ENCODE measurements around the gene FRZB.

- TF ChIP-seq, protein P1, sequence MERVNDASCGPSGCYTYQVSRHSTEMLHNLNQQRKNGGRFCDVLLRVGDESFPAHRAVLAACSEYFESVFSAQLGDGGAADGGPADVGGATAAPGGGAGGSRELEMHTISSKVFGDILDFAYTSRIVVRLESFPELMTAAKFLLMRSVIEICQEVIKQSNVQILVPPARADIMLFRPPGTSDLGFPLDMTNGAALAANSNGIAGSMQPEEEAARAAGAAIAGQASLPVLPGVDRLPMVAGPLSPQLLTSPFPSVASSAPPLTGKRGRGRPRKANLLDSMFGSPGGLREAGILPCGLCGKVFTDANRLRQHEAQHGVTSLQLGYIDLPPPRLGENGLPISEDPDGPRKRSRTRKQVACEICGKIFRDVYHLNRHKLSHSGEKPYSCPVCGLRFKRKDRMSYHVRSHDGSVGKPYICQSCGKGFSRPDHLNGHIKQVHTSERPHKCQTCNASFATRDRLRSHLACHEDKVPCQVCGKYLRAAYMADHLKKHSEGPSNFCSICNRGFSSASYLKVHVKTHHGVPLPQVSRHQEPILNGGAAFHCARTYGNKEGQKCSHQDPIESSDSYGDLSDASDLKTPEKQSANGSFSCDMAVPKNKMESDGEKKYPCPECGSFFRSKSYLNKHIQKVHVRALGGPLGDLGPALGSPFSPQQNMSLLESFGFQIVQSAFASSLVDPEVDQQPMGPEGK (CRISPR knock-in tag; IDR thresholded peaks at IDR 0.05; ENCODE audit: borderline replicate concordance) = no peak
- TF ChIP-seq PPARA (CRISPR knock-in tag; IDR thresholded peaks at IDR 0.05; ENCODE audit: borderline replicate concordance) (no peak), ZFP30 (CRISPR knock-in tag; IDR thresholded peaks at IDR 0.05) (no peak), TOX (CRISPR knock-in tag; IDR thresholded peaks at IDR 0.05; ENCODE audit: borderline replicate concordance) (no peak)
- TF ChIP-seq, protein P2, sequence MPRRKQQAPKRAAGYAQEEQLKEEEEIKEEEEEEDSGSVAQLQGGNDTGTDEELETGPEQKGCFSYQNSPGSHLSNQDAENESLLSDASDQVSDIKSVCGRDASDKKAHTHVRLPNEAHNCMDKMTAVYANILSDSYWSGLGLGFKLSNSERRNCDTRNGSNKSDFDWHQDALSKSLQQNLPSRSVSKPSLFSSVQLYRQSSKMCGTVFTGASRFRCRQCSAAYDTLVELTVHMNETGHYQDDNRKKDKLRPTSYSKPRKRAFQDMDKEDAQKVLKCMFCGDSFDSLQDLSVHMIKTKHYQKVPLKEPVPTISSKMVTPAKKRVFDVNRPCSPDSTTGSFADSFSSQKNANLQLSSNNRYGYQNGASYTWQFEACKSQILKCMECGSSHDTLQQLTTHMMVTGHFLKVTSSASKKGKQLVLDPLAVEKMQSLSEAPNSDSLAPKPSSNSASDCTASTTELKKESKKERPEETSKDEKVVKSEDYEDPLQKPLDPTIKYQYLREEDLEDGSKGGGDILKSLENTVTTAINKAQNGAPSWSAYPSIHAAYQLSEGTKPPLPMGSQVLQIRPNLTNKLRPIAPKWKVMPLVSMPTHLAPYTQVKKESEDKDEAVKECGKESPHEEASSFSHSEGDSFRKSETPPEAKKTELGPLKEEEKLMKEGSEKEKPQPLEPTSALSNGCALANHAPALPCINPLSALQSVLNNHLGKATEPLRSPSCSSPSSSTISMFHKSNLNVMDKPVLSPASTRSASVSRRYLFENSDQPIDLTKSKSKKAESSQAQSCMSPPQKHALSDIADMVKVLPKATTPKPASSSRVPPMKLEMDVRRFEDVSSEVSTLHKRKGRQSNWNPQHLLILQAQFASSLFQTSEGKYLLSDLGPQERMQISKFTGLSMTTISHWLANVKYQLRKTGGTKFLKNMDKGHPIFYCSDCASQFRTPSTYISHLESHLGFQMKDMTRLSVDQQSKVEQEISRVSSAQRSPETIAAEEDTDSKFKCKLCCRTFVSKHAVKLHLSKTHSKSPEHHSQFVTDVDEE (CRISPR knock-in tag; IDR thresholded peaks at IDR 0.05) = no peak
- TF ChIP-seq, protein P3, sequence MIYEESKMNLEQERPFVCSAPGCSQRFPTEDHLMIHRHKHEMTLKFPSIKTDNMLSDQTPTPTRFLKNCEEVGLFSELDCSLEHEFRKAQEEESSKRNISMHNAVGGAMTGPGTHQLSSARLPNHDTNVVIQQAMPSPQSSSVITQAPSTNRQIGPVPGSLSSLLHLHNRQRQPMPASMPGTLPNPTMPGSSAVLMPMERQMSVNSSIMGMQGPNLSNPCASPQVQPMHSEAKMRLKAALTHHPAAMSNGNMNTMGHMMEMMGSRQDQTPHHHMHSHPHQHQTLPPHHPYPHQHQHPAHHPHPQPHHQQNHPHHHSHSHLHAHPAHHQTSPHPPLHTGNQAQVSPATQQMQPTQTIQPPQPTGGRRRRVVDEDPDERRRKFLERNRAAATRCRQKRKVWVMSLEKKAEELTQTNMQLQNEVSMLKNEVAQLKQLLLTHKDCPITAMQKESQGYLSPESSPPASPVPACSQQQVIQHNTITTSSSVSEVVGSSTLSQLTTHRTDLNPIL (CRISPR knock-in tag; IDR thresholded peaks at IDR 0.05; ENCODE audit: low read depth) = no peak
These were observed 35.3 kb upstream of the FRZB start for GRCh38 chr2:182901748-182902147.

Data from SK-N-SH treated with all-trans-retinoic acid at 6 μM for 48 hours (cell line).